Neural progenitor cell (in vitro differentiated cells): ENCODE measurements around the gene C19orf33. TPM values are rescaled to one million over a fixed set of nuclear protein-coding genes. Genes with fewer than 3 reads are reported as not detected.

ENCODE experiments used
- DNase-seq: peaks from one replicate; pipeline ENCODE4 v3.0.0-alpha.2; 2016; ENCODE audit warnings: low spot score
- H2AFZ ChIP-seq: fragments of 200-600 bp; sonication (generic); replicated peaks from 2 replicates; pipeline ENCODE4 v1.6.1; 2016; ENCODE audit warnings: antibody characterized with exemption
- H3F3A ChIP-seq: fragments of 200-600 bp; sonication (generic); 2 replicates; pipeline ENCODE4 v1.6.1; 2016; ENCODE audit warnings: antibody characterized with exemption, low read depth
- H3K27ac ChIP-seq: fragments of 200-600 bp; sonication (generic); 2 replicates; pipeline ENCODE4 v1.5.1; 2016; ENCODE audit warnings: mild to moderate bottlenecking
- H3K27me3 ChIP-seq: fragments of 200-600 bp; sonication (generic); 2 replicates; pipeline ENCODE4 v1.6.1; 2016; ENCODE audit warnings: mild to moderate bottlenecking, moderate library complexity
- H3K36me3 ChIP-seq: fragments of 200-600 bp; sonication (generic); 2 replicates; pipeline ENCODE4 v1.5.1; 2016
- H3K4me1 ChIP-seq: fragments of 200-600 bp; sonication (generic); 2 replicates; pipeline ENCODE4 v1.6.1; 2016; ENCODE audit warnings: mixed run types
- H3K4me2 ChIP-seq: fragments of 200-600 bp; sonication (generic); 2 replicates; pipeline ENCODE4 v1.6.1; 2016
- H3K4me3 ChIP-seq: fragments of 200-600 bp; sonication (generic); 2 replicates; pipeline ENCODE4 v1.5.1; 2016
- H3K79me2 ChIP-seq: fragments of 200-600 bp; sonication (generic); 2 replicates; pipeline ENCODE4 v1.6.1; 2016; ENCODE audit warnings: low read depth
- H3K9ac ChIP-seq: fragments of 200-600 bp; sonication (generic); 2 replicates; pipeline ENCODE4 v1.6.1; 2016
- H3K9me3 ChIP-seq: fragments of 200-600 bp; sonication (generic); 2 replicates; pipeline ENCODE4 v1.5.1; 2016; ENCODE audit warnings: low read depth
- H4K20me1 ChIP-seq: fragments of 200-600 bp; sonication (generic); 2 replicates; pipeline ENCODE4 v1.6.1; 2016; ENCODE audit warnings: low read depth
- H3K27ac Mint-ChIP-seq: 3 replicates; pipeline ENCODE4 v1.8.0; 2021; ENCODE audit warnings: mixed read lengths
- H3K27me3 Mint-ChIP-seq: 2 replicates; pipeline ENCODE4 v1.8.0; 2022; ENCODE audit warnings: low read depth, mild to moderate bottlenecking, inconsistent platforms, moderate library complexity, mixed read lengths; ENCODE audit not compliant: insufficient read depth
- H3K36me3 Mint-ChIP-seq: 3 replicates; pipeline ENCODE4 v1.8.0; 2021; ENCODE audit warnings: mixed read lengths
- H3K4me1 Mint-ChIP-seq: 3 replicates; pipeline ENCODE4 v1.8.0; 2021; ENCODE audit warnings: mixed read lengths
- H3K4me3 Mint-ChIP-seq: 3 replicates; pipeline ENCODE4 v1.8.0; 2021; ENCODE audit warnings: mild to moderate bottlenecking, moderate library complexity, mixed read lengths
- H3K9me3 Mint-ChIP-seq: 3 replicates; pipeline ENCODE4 v1.8.0; 2020; ENCODE audit warnings: mixed read lengths
- EZH2 ChIP-seq: fragments of 200-600 bp; sonication (generic); IDR thresholded peaks from 2 replicates; pipeline ENCODE4 v1.6.1; 2017; ENCODE audit warnings: antibody characterized with exemption, mild to moderate bottlenecking, moderate library complexity
- EZH2phosphoT487 ChIP-seq: fragments of 200-600 bp; sonication (generic); IDR thresholded peaks from 2 replicates; pipeline ENCODE4 v1.6.1; 2017; ENCODE audit warnings: antibody characterized with exemption
- total RNA-seq: library from RNA; depleted of rRNA; stranded (reverse); fragments of >200 nt; gene quantifications from 2 replicates; pipeline ENCODE4 v1.2.3, GENCODE V29; 2015; ENCODE audit warnings: low replicate concordance
- TF ChIP-seq, protein P1 (sequence below): fragments of 200-600 bp; sonication (generic); IDR thresholded peaks from 2 replicates; pipeline ENCODE4 v1.5.1; 2017; ENCODE audit warnings: antibody characterized with exemption, mild to moderate bottlenecking

Gene C19orf33
- total RNA-seq, 1 donor from 2014 or later: not detected

DNA sequence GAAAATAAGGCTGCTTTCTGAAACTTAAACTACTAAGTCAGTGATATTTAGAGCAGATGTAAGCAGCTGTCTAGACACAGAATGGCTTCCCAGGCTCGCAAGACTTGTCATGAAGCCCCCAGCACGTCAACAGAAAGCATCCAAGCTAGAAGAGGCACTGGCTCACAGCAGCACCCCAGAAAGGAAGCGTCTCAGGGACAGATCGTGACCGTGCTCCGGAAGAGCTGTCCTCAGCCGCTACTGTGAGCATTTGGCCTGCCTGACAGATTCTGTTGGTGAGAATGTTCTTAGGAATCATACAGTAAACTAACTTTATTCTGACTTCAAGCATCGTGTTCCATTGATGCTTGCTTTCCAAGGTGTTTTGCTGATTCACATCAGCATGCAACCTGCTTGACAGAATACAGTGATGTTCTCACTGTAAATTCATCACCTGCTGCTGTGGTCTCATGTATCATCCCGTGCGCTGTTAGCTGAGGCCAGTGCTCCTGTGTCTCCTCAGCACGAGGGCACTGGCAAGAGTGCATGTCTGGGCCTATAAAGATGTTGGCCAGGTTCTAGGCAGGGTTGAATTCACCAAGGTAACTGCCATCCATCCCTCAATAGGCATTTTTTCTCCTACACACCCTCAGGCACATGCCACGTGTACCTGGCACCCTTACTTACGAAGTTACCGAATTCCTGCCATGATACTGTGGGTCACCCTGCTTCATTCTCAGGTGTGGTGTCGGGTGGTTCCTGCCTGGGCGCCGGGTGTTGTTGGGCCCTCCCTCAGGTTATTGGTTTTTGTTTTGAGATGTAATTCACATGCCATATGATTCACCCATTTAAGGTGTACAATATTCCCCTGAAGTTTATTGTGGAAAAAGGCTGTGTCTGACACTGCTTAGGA, 23.8 kb upstream of the C19orf33 start:
- Mint-ChIP-seq H3K9me3 (no peaks in the 10 kb centered on the region), H3K27me3 (peaks cover 6% of the 10 kb centered on the region), H3K27ac (no peak overlapping the region), H3K36me3 (no peaks in the 10 kb centered on the region), H3K4me1 (peaks cover 8% of the 10 kb centered on the region), H3K4me3 (no peak overlapping the region)
- Histone ChIP-seq H3K27ac (no peak overlapping the region), H2AFZ (no peak overlapping the region), H3F3A (peaks cover 7% of the 10 kb centered on the region), H3K4me3 (no peak overlapping the region), H3K4me2 (no peak overlapping the region), H3K4me1 (peaks cover 5% of the 10 kb centered on the region), H4K20me1 (peaks cover 21% of the 10 kb centered on the region), H3K9me3 (no peaks in the 10 kb centered on the region), H3K36me3 (no peaks in the 10 kb centered on the region), H3K9ac (no peak overlapping the region), H3K79me2 (peaks cover 64% of the 10 kb centered on the region), H3K27me3 (no peaks in the 10 kb centered on the region)
- no peak for DNase-seq
- TF ChIP-seq, protein P1, sequence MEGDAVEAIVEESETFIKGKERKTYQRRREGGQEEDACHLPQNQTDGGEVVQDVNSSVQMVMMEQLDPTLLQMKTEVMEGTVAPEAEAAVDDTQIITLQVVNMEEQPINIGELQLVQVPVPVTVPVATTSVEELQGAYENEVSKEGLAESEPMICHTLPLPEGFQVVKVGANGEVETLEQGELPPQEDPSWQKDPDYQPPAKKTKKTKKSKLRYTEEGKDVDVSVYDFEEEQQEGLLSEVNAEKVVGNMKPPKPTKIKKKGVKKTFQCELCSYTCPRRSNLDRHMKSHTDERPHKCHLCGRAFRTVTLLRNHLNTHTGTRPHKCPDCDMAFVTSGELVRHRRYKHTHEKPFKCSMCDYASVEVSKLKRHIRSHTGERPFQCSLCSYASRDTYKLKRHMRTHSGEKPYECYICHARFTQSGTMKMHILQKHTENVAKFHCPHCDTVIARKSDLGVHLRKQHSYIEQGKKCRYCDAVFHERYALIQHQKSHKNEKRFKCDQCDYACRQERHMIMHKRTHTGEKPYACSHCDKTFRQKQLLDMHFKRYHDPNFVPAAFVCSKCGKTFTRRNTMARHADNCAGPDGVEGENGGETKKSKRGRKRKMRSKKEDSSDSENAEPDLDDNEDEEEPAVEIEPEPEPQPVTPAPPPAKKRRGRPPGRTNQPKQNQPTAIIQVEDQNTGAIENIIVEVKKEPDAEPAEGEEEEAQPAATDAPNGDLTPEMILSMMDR: no peak
- TF ChIP-seq EZH2phosphoT487: no peak
- no peak for TF ChIP-seq EZH2

DNA sequence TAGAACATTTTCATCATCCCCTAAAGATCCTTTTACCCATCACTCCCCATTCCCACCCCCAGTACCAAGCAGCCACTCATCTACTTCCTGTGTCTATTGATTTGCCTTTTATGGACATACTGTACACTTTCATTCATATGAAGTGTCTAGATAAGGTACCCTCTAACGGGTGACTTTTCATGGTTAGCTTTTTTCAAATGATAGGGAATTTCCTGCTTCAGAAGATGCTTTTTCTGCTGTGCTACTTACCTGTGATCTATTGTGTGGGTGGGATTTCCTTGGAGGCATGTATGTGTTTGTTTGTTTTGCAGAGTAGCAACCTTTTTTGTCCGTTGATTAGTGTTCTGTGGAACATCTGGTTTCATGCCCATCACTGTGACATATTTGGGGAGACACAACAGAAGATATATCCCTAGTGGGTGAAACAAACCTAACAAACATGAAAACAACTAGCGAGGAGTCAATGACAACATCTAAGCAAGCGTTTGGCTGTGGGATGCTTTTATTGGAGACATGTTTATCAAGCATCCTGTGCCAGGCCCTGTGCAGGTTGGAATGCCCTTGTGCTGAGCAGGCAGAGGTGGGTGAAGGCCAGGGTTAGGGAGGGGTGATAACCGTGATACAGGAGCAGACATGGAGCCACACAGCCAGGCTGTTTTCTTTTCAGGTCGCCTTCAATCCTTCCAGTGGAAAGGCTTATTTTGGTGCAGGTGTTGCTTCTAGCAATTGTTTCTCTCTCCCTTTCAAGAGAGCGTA, 22.1 kb upstream of the C19orf33 start:
- no peaks in the 10 kb centered on the region for H3K9me3 Mint-ChIP-seq
- H3K27me3 ChIP-seq: no peaks in the 10 kb centered on the region
- no peak for DNase-seq
- H3K79me2 ChIP-seq: peaks cover 47% of the 10 kb centered on the region
- H3K4me1 Mint-ChIP-seq: peaks cover 10% of the 10 kb centered on the region
- H3K9ac ChIP-seq: no peak overlapping the region
- H3F3A ChIP-seq: peaks cover 7% of the 10 kb centered on the region
- TF ChIP-seq EZH2 (no peak), EZH2phosphoT487 (no peak)
- H3K36me3 Mint-ChIP-seq: no peaks in the 10 kb centered on the region
- H3K4me3 Mint-ChIP-seq: no peak overlapping the region
- H4K20me1 ChIP-seq: peaks cover 21% of the 10 kb centered on the region
- H3K27me3 Mint-ChIP-seq: peaks cover 6% of the 10 kb centered on the region
- no peak overlapping the region for H3K27ac Mint-ChIP-seq
- H3K36me3 ChIP-seq: no peaks in the 10 kb centered on the region
- no peaks in the 10 kb centered on the region for H3K9me3 ChIP-seq
- H3K4me3 ChIP-seq: no peak overlapping the region
- H3K27ac ChIP-seq: no peak overlapping the region
- H3K4me1 ChIP-seq: peaks cover 5% of the 10 kb centered on the region
- no peak overlapping the region for H3K4me2 ChIP-seq
- H2AFZ ChIP-seq: no peak overlapping the region

DNA sequence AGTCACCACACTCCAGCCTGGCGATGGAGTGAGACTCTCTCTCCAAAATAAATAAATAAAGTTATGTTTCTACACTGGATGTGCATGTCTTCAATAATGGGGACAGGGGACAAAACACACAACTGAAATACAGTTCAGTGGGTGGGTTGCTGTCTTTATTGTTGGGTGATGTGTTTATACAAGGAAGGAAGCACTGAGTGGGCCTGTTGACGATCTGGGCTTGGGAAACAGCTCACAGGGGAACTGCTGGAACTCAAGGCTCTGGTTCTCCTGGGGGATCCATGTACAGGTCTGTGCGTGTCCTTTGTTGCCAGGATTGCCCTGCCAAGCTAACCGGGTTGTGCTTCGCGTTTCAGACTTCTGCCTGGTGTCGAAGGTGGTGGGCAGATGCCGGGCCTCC, 20.8 kb upstream of the C19orf33 start:
- H3K4me3 ChIP-seq: no peak overlapping the region
- Mint-ChIP-seq H3K9me3 (no peaks in the 10 kb centered on the region), H3K27me3 (peaks cover 6% of the 10 kb centered on the region), H3K27ac (no peak overlapping the region), H3K4me3 (no peak overlapping the region), H3K4me1 (peaks cover 10% of the 10 kb centered on the region), H3K36me3 (no peaks in the 10 kb centered on the region)
- peaks cover 38% of the 10 kb centered on the region for H3K79me2 ChIP-seq
- H3K4me2 ChIP-seq: no peak overlapping the region
- no peaks in the 10 kb centered on the region for H3F3A ChIP-seq
- DNase-seq: no peak
- peaks cover 10% of the 10 kb centered on the region for H4K20me1 ChIP-seq
- H3K4me1 ChIP-seq: no peaks in the 10 kb centered on the region
- no peak overlapping the region for H3K27ac ChIP-seq
- no peaks in the 10 kb centered on the region for H3K27me3 ChIP-seq
- H3K9me3 ChIP-seq: no peaks in the 10 kb centered on the region
- H3K9ac ChIP-seq: no peak overlapping the region
- no peak for TF ChIP-seq EZH2
- TF ChIP-seq, protein P1: no peak
- TF ChIP-seq EZH2phosphoT487: no peak
- no peak overlapping the region for H2AFZ ChIP-seq
- H3K36me3 ChIP-seq: no peaks in the 10 kb centered on the region
